Non-pigmented ciliary epithelial cell (primary cell): ENCODE data around the gene SCAF4.
"Not testable (repeated sequence)": the region's sequence is repeated elsewhere in the genome, so short reads cannot be mapped to it uniquely, and the experiment has no call there.

Experiments
- DNase-seq: peaks from one replicate; pipeline ENCODE4 v3.0.0-alpha.2; 2010; ENCODE audit warnings: low read depth

The SCAF4 gene

GRCh38 chr21:31737586-31738397, 5.9 kb upstream of the SCAF4 start:
- not testable (repeated sequence) for DNase-seq

- DNase-seq, result no peak
These were observed 3.6 kb upstream of the SCAF4 start for GRCh38 chr21:31735511-31735992.

GRCh38 chr21:31733551-31734149, 1.7 kb upstream of the SCAF4 start:
- DNase-seq, result no peak

- no peak for DNase-seq
These were observed 956 bp upstream of the SCAF4 start for GRCh38 chr21:31732597-31733550.

GRCh38 chr21:31731056-31731856, 662 bp downstream of the SCAF4 start:
- no peak for DNase-seq

- no peak for DNase-seq
These were observed 1.2 kb downstream of the SCAF4 start for GRCh38 chr21:31730712-31731055.

GRCh38 chr21:31729622-31730343, 2.1 kb downstream of the SCAF4 start:
- no peak for DNase-seq

GRCh38 chr21:31728952-31729351, 3.0 kb downstream of the SCAF4 start:
- DNase-seq, result no peak

- DNase-seq, result no peak
These were observed 3.7 kb downstream of the SCAF4 start for GRCh38 chr21:31728191-31728590.

GRCh38 chr21:31727181-31727580, 4.7 kb downstream of the SCAF4 start:
- no peak for DNase-seq

GRCh38 chr21:31726407-31726806, 5.5 kb downstream of the SCAF4 start:
- no peak for DNase-seq

- DNase-seq, result no peak
These were observed 6.6 kb downstream of the SCAF4 start for GRCh38 chr21:31725202-31725839.

GRCh38 chr21:31724552-31724951, 7.4 kb downstream of the SCAF4 start:
- DNase-seq, result no peak

- no peak for DNase-seq
These were observed 10.5 kb downstream of the SCAF4 start for GRCh38 chr21:31721381-31721780.

- DNase-seq, result no peak
These were observed 11.2 kb downstream of the SCAF4 start for GRCh38 chr21:31720739-31721138.

- no peak for DNase-seq
These were observed 11.6 kb downstream of the SCAF4 start for GRCh38 chr21:31720330-31720729.

GRCh38 chr21:31716106-31716505, 15.8 kb downstream of the SCAF4 start:
- no peak for DNase-seq

GRCh38 chr21:31714741-31715365, 17.1 kb downstream of the SCAF4 start:
- DNase-seq, result no peak

- no peak for DNase-seq
These were observed 17.8 kb downstream of the SCAF4 start for GRCh38 chr21:31713973-31714740.
